22Rv1 (cell line): ENCODE measurements around the gene ARPC1A.
A peak's percentile ranks its signal among the peaks of the same experiment; 100 is the strongest.

Experiments
- H3K27ac ChIP-seq: fragments of 450-650 bp; 2 replicates; pipeline ENCODE4 v1.5.1; 2017
- CTCF ChIP-seq: fragments of 450-650 bp; IDR thresholded peaks from 2 replicates; pipeline ENCODE4 v1.5.1; 2017; ENCODE audit warnings: mild to moderate bottlenecking
- ZFX ChIP-seq: fragments of 450-650 bp; IDR thresholded peaks from 2 replicates; pipeline ENCODE4 v1.6.1; 2017; ENCODE audit warnings: antibody characterized with exemption, borderline replicate concordance

ARPC1A gene

GRCh38 chr7:99394188-99394502, 68.4 kb downstream of the ARPC1A start:
- H3K27ac ChIP-seq = peak overlapping the region; percentile 92
- TF ChIP-seq CTCF = no peak
- no peak for TF ChIP-seq ZFX

GRCh38 chr7:99395616-99396327, 70.1 kb downstream of the ARPC1A start:
- TF ChIP-seq ZFX = no peak
- H3K27ac ChIP-seq = peak overlapping the region; percentile 92

- TF ChIP-seq CTCF (no peak), ZFX (no peak)
- peak overlapping the region; percentile 32; the same call in 1 of the 2 replicates for H3K27ac ChIP-seq
Measured at GRCh38 chr7:99396418-99397296, 71.0 kb downstream of the ARPC1A start.

GRCh38 chr7:99397297-99397983, 71.7 kb downstream of the ARPC1A start:
- TF ChIP-seq ZFX (no peak), CTCF (no peak)
- H3K27ac ChIP-seq = peak overlapping the region; percentile 32; the same call in 1 of the 2 replicates

- peak overlapping the region; percentile 22; the same call in 1 of the 2 replicates for H3K27ac ChIP-seq
- no peak for TF ChIP-seq ZFX
Measured at GRCh38 chr7:99398891-99399445, 73.3 kb downstream of the ARPC1A start.

- peak overlapping the region; percentile 22; the same call in 1 of the 2 replicates for H3K27ac ChIP-seq
- TF ChIP-seq CTCF = no peak
- TF ChIP-seq ZFX = no peak
Measured at GRCh38 chr7:99399597-99399996, 73.9 kb downstream of the ARPC1A start.

GRCh38 chr7:99402854-99403253, 77.2 kb downstream of the ARPC1A start:
- no peak overlapping the region for H3K27ac ChIP-seq
- no peak for TF ChIP-seq CTCF
- no peak for TF ChIP-seq ZFX
